Brain microvascular endothelial cell (primary cell): ENCODE data around the gene F11.
"Not testable (repeated sequence)": the region's sequence is repeated elsewhere in the genome, so short reads cannot be mapped to it uniquely, and the experiment has no call there.

Source experiments
- DNase-seq: peaks from one replicate; pipeline ENCODE4 v3.0.0-alpha.2; 2020
- H3K27ac ChIP-seq: fragments of 250-450 bp; sonication (Bioruptor Pico); 2 replicates; pipeline ENCODE4 v1.5.1; 2020; ENCODE audit warnings: mild to moderate bottlenecking, moderate library complexity
- H3K27me3 ChIP-seq: fragments of 250-450 bp; sonication (Bioruptor Pico); replicated peaks from 2 replicates; pipeline ENCODE4 v1.5.1; 2020; ENCODE audit warnings: mild to moderate bottlenecking
- H3K36me3 ChIP-seq: fragments of 250-450 bp; sonication (Bioruptor Pico); replicated peaks from 2 replicates; pipeline ENCODE4 v1.5.1; 2020; ENCODE audit warnings: mild to moderate bottlenecking
- H3K4me3 ChIP-seq: 2 replicates; pipeline ENCODE4 v1.5.1; 2011; ENCODE audit warnings: low read depth, mild to moderate bottlenecking, control low read depth, low read length, moderate library complexity
- CTCF ChIP-seq: IDR thresholded peaks from 2 replicates; pipeline ENCODE4 v1.5.1; 2011; ENCODE audit warnings: low read depth, mild to moderate bottlenecking, moderate library complexity, low read length, control low read depth, inconsistent platforms; ENCODE audit errors: missing control alignments
- in situ Hi-C: cut with HindIII; loops from 2 replicates; pipeline ENCODE4 v1.10.0; 2017; ENCODE audit warnings: low sequenced_read_pairs, low pct_ligation_motif_present

The F11 gene

GRCh38 chr4:186271081-186271678, 5.2 kb downstream of the F11 start:
- Histone ChIP-seq H3K27me3 (no peaks in the 10 kb centered on the region), H3K36me3 (no peaks in the 10 kb centered on the region), H3K27ac (no peak overlapping the region), H3K4me3 (no peak overlapping the region)
- in situ Hi-C loops, result no loop called here
- no peak for DNase-seq
- TF ChIP-seq CTCF, result no peak

DNA sequence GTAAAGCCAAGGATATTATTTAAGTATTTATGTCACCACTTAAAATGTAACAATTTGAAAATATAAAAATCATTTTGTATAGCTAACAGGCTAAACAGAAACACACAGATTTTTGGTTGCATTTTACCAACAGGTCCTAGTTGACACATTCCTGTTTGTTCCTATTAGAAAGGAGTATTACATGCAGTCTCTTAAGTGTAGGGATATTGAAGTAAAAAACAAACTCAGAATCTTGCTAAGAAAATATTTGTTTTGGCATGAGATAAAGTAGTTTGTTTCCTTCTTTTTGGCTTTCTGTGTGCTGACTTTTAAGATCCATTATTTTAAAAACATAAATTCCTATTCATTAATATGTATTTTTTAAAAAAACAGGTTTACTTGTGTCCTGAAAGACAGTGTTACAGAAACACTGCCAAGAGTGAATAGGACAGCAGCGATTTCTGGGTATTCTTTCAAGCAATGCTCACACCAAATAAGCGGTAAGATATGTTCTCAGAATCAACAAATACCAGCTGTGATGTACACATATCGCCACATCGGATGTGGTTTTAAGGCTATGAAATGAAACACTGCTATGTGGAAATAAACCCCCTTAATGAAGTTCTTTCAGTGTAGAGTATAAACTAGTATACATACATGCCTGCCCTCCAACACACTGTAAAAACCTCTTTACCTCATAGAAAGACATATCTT, 6.9 kb downstream of the F11 start:
- in situ Hi-C loops, result no loop called here
- DNase-seq, result no peak
- H3K36me3 ChIP-seq, result no peaks in the 10 kb centered on the region
- H3K4me3 ChIP-seq, result no peak overlapping the region
- no peak overlapping the region for H3K27ac ChIP-seq
- no peak for TF ChIP-seq CTCF
- no peaks in the 10 kb centered on the region for H3K27me3 ChIP-seq

DNA sequence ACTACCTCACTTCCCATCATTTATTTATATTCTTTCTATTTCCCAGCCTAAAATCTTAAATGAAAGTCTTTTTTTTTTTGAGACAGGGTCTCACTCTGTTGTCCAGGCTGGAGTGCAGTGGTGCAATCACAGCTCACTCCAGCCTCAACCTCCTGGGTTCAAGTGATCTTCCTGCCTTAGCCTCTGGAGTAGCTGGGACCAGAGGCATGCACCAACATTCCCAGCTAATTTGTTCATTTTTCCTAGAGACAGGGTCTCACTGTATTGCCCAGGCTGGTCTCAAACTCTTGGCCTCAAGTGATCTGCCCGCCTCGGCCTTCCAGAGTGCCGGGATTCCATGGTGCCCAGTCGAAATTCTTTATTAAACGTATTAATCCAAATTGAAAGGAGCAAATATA, 7.4 kb downstream of the F11 start:
- H3K27me3 ChIP-seq, H3K36me3 ChIP-seq, H3K4me3 ChIP-seq, in situ Hi-C loops, H3K27ac ChIP-seq, DNase-seq: not testable (repeated sequence)

GRCh38 chr4:186283311-186283710, 17.3 kb downstream of the F11 start:
- Histone ChIP-seq H3K4me3 (no peak overlapping the region), H3K27me3 (no peaks in the 10 kb centered on the region), H3K36me3 (no peaks in the 10 kb centered on the region), H3K27ac (no peak overlapping the region)
- in situ Hi-C loops, result loop anchor here (25.0 kb wide), 1 partner anchor 304 kb away; no protein-coding TSS in a partner anchor
- TF ChIP-seq CTCF, result no peak
- DNase-seq, result no peak

- Histone ChIP-seq H3K4me3 (no peak overlapping the region), H3K27ac (no peak overlapping the region), H3K27me3 (no peaks in the 10 kb centered on the region), H3K36me3 (no peaks in the 10 kb centered on the region)
- no peak for TF ChIP-seq CTCF
- no peak for DNase-seq
- in situ Hi-C loops, result loop anchor here (25.0 kb wide), 1 partner anchor 302 kb away; no protein-coding TSS in a partner anchor
Observed at GRCh38 chr4:186285147-186285546, 19.2 kb downstream of the F11 start.

DNA sequence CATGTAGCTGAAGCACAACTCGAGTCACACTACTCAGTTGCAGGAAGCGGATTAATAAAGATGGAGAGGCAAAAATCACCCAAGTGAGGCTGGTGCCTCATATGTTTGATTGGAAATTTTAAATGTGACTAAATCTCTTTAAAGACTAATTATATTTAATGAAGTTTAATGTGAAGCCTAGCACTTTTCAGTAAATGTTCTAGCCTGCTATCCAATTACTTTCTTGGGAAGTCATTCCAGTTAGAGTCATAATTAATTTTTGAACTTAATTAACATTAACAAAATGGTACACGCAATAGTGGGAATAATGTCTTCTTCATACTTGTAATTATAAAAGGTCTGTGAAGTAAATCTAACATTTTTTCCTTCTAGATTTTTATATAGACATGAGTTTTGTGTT, 20.6 kb downstream of the F11 start:
- no peak for DNase-seq
- H3K4me3 ChIP-seq, result no peak overlapping the region
- no peaks in the 10 kb centered on the region for H3K36me3 ChIP-seq
- in situ Hi-C loops, result loop anchor here (25.0 kb wide), 1 partner anchor 301 kb away; no protein-coding TSS in a partner anchor
- H3K27ac ChIP-seq, result no peak overlapping the region
- no peaks in the 10 kb centered on the region for H3K27me3 ChIP-seq
- TF ChIP-seq CTCF, result no peak
